22Rv1 (cell line): ENCODE data around the gene SLC1A1.

ENCODE experiments used
- ZFX ChIP-seq: fragments of 450-650 bp; IDR thresholded peaks from 2 replicates; pipeline ENCODE4 v1.6.1; 2017; ENCODE audit warnings: antibody characterized with exemption, borderline replicate concordance
- TF ChIP-seq, protein P1 (sequence below): fragments of 450-650 bp; IDR thresholded peaks from 2 replicates; pipeline ENCODE4 v1.5.1; 2017; ENCODE audit warnings: mild to moderate bottlenecking

DNA sequence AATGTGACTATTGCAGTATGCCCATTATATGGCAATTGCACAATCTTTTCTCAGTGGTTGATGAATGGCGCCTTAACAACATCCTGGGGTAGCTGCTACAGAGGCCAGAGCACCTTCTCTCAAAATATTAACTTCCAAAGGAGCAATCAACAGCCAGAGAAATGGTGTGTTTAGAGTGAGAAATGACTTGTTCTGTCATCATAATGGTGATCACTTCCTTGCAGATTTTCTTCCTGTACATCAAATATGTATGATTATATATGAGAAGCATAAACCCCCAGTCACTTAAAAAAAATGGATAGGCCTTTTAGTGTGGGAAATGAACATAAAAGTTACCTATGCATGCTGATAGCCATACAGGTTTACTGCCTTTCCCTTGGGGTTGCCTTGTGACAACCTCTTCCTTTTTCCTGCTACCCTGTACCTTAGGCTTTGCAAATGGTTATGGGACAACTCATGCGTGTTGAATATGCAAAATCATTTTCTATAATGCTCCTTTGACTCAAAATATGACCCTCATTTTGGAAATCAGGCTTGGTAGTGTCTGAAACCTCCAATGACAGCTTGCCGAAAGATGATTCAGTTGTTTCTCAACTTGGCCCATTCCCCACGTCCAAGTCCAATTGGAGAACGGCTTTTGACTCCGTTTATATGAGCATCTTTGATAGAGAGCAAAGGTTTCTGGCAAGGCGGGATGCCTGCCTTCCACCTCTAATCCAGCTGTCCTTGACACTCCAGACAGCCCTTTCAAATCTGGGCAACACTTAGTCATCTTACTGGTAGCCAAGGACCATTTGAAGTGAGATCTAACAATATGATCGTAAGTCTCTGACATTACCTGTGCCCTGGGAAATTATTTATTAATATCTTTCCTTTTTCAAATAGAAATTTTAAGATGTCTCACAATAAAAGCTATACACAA, 69.3 kb downstream of the SLC1A1 start:
- TF ChIP-seq, protein P1, sequence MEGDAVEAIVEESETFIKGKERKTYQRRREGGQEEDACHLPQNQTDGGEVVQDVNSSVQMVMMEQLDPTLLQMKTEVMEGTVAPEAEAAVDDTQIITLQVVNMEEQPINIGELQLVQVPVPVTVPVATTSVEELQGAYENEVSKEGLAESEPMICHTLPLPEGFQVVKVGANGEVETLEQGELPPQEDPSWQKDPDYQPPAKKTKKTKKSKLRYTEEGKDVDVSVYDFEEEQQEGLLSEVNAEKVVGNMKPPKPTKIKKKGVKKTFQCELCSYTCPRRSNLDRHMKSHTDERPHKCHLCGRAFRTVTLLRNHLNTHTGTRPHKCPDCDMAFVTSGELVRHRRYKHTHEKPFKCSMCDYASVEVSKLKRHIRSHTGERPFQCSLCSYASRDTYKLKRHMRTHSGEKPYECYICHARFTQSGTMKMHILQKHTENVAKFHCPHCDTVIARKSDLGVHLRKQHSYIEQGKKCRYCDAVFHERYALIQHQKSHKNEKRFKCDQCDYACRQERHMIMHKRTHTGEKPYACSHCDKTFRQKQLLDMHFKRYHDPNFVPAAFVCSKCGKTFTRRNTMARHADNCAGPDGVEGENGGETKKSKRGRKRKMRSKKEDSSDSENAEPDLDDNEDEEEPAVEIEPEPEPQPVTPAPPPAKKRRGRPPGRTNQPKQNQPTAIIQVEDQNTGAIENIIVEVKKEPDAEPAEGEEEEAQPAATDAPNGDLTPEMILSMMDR, result no peak
- TF ChIP-seq ZFX, result no peak
